D721Med (cell line): ENCODE results near the gene NPSR1.

Experiments used
- DNase-seq: peaks from one replicate; pipeline ENCODE4 v3.0.0; 2011; ENCODE audit warnings: low spot score; ENCODE audit not compliant: insufficient read length
- FAIRE-seq: peaks from 2 replicates; lab custom pipeline; 2011; peaks lifted over from hg19 to GRCh38; lab: Jason Lieb, UNC
- CTCF ChIP-seq: IDR thresholded peaks from 2 replicates; pipeline ENCODE4 v1.5.1; 2012; ENCODE audit warnings: mild to moderate bottlenecking, control low read depth; ENCODE audit not compliant: insufficient read depth; ENCODE audit errors: missing control alignments

Gene NPSR1

DNA sequence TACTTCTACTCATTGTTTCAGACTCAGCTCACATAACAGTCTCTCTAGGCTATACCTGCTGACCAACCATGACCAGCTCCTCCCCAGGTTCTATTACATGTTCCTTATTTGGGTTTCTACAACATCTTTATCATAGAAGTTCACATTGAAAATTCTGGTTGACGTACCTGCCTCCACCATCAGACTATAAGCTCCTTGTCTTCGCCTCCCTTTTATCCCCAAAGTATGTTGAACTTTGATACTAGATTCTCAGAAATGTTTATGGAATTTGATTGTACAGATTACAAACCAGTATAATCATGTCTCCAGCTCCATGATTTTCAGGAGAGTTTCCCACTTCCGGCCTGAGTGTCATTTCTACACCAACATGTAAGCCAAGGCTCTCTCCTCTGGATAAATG is 15.0 kb downstream of the NPSR1 start:
- no peak for TF ChIP-seq CTCF
- FAIRE-seq (no peak), DNase-seq (no peak)

DNA sequence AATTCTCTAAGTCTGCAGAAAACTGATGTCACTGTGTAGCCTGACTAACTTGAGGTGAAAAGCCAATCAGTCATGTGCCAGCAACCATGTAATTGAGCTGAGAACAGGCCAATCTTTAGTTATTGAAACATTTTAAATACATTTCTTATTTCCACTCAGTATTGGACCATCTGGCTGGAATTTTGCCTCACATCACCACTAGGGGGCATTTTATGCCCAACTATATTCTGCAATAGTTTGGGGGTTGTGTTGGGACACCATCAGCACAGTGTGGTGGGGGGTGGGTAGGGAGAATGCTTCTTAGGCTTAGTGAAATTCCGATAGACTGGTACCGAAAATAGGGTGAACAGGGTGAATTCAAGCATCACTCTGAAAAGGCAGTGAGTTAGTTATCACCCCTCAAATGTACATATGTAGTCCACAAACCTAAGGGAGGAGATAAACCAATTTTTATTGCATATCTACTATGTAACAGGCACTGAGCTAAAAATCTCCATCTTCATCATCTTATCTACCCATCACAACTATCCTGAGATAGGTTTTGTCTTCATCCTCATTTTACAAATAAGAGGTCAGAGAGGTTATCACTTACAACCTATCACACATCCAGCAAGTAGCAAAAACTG is 17.8 kb downstream of the NPSR1 start:
- DNase-seq (no peak), FAIRE-seq (no peak)
- TF ChIP-seq CTCF: peak; percentile 65

DNA sequence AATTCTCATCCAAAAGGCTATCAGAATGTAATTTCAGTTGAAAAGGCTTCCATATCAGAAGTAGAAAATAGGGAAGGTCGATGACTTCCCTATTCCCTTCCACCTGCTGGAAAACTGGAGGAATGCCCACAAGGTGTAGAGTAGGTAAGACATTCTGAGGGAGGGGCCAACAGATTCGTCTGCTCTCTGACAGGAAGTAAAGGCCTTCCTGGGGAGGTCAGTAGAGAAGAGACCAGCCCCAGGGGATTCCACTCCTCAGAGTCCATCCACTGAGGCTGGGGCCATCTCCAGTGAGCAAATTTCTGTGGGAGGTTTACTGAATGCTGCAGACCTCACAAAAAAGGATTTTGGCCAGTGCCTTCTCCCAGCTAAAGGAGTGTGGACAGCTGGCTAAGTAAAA is 19.5 kb downstream of the NPSR1 start:
- no peak for FAIRE-seq
- no peak for DNase-seq
- TF ChIP-seq CTCF: no peak

DNA sequence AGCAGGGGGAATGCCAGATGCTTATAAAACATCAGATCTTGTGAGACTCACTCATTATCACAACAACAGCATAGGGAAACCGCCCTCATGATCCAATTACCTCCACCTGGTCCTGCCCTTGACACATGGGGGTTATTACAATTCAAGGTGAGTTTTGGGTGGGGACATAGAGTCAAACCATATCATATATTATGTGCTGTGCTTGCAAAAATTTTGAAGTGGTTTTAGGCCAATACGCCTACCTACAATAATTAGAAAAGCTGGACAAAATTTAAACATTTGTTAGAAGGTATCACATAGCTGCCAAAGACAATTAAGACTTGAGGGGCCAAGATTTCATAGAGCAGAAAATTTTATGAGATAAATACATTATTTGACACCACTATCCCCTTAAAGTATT is 29.5 kb downstream of the NPSR1 start:
- no peak for FAIRE-seq
- no peak for TF ChIP-seq CTCF
- DNase-seq: no peak

DNA sequence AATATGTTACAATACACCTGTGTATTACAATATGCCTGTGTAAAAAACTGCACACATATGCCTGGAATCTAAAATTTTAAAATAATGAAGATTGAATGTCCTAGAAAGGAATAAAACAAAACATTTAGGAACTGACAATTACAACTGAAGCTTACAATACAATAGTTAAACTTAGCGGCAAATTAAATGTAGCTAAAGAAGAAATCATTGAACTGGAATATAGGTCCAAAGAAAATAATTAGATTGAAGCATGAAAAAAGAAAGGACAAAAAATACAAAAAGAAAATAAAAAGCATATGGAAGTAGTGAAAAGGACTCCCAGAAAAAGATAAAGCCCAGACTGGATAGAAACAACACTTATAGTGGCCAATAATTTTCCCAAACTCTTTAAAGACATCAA is 38.4 kb downstream of the NPSR1 start:
- FAIRE-seq (no peak), DNase-seq (no peak)
- TF ChIP-seq CTCF: no peak

DNA sequence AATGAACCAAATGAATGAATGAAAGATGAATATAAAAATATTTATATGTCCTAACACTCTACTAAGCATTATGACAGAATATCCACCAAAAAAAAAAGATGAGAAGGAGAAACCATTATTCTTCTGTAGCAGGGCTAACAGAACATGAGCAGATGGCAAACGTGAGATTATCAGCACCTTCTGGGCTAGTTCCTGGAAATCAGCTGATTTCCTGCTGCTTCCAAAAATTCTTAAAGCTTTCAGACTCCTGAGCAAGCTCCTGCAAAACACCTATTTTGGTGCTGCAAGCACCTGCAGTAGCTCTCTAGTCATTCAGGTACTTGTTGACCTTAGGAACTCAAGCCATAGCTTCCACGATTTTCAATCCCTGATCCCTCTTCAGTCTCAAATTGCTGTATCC is 51.8 kb downstream of the NPSR1 start:
- no peak for FAIRE-seq
- TF ChIP-seq CTCF: no peak
- DNase-seq: no peak

DNA sequence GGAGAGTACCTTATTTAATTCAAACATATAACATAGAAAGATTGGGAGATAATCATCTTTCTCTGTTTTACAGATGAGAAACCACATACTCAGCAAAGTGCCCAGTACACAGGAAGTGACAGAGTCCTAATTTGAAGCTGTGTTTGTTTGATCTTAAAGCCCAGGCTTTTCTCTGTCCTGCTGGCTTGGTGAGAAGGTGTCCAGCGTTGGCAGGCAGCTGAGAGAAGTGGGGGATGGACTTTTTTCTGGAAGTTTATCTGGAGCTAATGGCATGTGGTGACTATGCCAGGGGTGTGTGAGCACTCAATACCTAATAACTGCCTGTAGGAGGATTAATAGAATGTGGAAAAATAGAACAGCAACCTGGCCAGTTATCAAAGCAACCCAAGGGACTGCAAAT is 60.8 kb downstream of the NPSR1 start:
- TF ChIP-seq CTCF: no peak
- no peak for DNase-seq
- FAIRE-seq: no peak
